OCI-LY3 (cell line): ENCODE data around the gene ADCY5.

Experiments used
- H2AFZ ChIP-seq: fragments of 200-600, 300-600 bp; shearing (Covaris generic); 2 replicates; pipeline ENCODE4 v1.6.0; 2014; ENCODE audit warnings: antibody characterized with exemption, low read depth, low read length
- H3K27ac ChIP-seq: fragments of 200-600, 300-600 bp; sonication (generic); 2 replicates; pipeline ENCODE4 v1.5.1; 2014; ENCODE audit warnings: mild to moderate bottlenecking, low read length, moderate library complexity, mixed read lengths
- H3K27me3 ChIP-seq: fragments of 200-600, 300-600 bp; sonication (generic); 2 replicates; pipeline ENCODE4 v1.6.1; 2014; ENCODE audit warnings: low read depth, low read length, mixed read lengths
- H3K36me3 ChIP-seq: fragments of 200-600, 300-600 bp; sonication (generic); replicated peaks from 2 replicates; pipeline ENCODE3; 2014; ENCODE audit warnings: low read depth, low read length, mixed read lengths
- H3K4me1 ChIP-seq: fragments of 300-600, 200-600 bp; sonication (generic); 2 replicates; pipeline ENCODE4 v1.6.1; 2014; ENCODE audit warnings: low read length, mixed read lengths
- H3K4me2 ChIP-seq: fragments of 200-600, 300-600 bp; sonication (generic); 2 replicates; pipeline ENCODE4 v1.6.1; 2014; ENCODE audit warnings: low read length, mixed read lengths
- H3K4me3 ChIP-seq: fragments of 300-600, 200-600 bp; sonication (generic); 2 replicates; pipeline ENCODE4 v1.5.1; 2014; ENCODE audit warnings: antibody characterized with exemption, mild to moderate bottlenecking, low read length, moderate library complexity
- H3K79me2 ChIP-seq: fragments of 300-600, 200-600 bp; shearing (Covaris generic); 2 replicates; pipeline ENCODE4 v1.6.1; 2014; ENCODE audit warnings: mild to moderate bottlenecking, low read length, mixed read lengths
- H3K9ac ChIP-seq: fragments of 300-600, 200-600 bp; shearing (Covaris generic); 2 replicates; pipeline ENCODE4 v1.6.0; 2014; ENCODE audit warnings: mild to moderate bottlenecking, low read length, moderate library complexity
- H3K9me3 ChIP-seq: fragments of 200-600, 300-600 bp; shearing (Covaris generic); 2 replicates; pipeline ENCODE4 v1.6.1; 2014; ENCODE audit warnings: low read length, mixed read lengths; ENCODE audit not compliant: insufficient read depth
- H4K20me1 ChIP-seq: fragments of 200-600, 300-600 bp; sonication (generic); 2 replicates; pipeline ENCODE4 v1.6.1; 2016; ENCODE audit warnings: low read length, mixed read lengths; ENCODE audit not compliant: insufficient read depth
- CTCF ChIP-seq: fragments of 200-600, 300-600 bp; sonication (generic); IDR thresholded peaks from 2 replicates; pipeline ENCODE4 v1.5.1; 2014; ENCODE audit warnings: antibody characterized with exemption, low read length, low read depth
- EZH2phosphoT487 ChIP-seq: fragments of 200-600 bp; shearing (Covaris generic); IDR thresholded peaks from 2 replicates; pipeline ENCODE4 v1.6.1; 2018; ENCODE audit warnings: antibody characterized with exemption, mixed run types, low read depth

Gene ADCY5

DNA sequence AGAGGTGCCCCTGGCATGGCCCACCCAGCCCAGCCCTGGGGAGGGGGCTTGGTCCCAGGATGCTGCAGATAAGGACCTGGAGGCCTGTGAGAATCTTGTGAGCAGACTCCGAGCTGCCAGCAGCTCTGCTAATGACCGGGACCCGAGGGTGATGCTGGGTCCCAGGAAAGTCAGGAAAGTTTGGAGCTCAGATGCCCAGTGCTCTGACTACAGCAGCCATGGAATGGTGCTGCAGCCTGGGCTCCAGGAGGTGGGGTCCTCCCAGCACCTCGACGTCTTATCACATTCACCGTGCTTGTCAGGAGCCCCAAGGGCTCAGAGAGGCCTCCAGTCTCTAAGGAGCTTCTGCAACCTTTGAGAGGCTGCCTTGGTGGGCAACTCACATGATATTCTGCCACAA lies 34.3 kb upstream of the ADCY5 start:
- H3K27me3 ChIP-seq: no peaks in the 10 kb centered on the region
- H2AFZ ChIP-seq: no peak overlapping the region
- H3K9ac ChIP-seq: no peak overlapping the region
- H4K20me1 ChIP-seq: no peaks in the 10 kb centered on the region
- H3K4me3 ChIP-seq: no peak overlapping the region
- peaks cover 11% of the 10 kb centered on the region for H3K4me1 ChIP-seq
- H3K79me2 ChIP-seq: no peaks in the 10 kb centered on the region
- H3K27ac ChIP-seq: no peak overlapping the region
- no peaks in the 10 kb centered on the region for H3K36me3 ChIP-seq
- no peak overlapping the region for H3K4me2 ChIP-seq
- TF ChIP-seq CTCF (no peak), EZH2phosphoT487 (no peak)
- H3K9me3 ChIP-seq: no peaks in the 10 kb centered on the region

GRCh38 chr3:123481722-123482457 lies 33.0 kb upstream of the ADCY5 start:
- H3K27me3 ChIP-seq: no peaks in the 10 kb centered on the region
- peaks cover 11% of the 10 kb centered on the region for H3K4me1 ChIP-seq
- TF ChIP-seq CTCF (no peak), EZH2phosphoT487 (no peak)

DNA sequence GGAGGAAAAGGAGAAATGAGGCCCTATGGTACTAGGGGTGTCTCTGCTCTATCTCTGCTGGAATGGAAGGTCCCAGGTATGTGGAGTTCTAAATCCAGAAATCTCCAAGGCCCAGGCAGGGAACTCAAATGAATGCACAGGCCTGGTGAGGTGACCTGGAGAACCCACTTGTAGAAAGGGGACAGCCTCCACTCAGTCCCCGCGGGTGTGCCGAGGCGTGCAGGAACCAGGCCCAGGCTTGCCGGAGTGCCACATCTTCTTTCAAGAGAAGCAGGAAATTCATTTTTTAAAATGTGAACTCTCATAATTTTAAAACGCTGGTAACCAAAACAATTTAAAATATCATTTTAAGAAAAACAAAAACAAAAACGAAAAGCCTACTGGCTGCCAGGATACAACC lies 32.2 kb upstream of the ADCY5 start:
- TF ChIP-seq EZH2phosphoT487 (no peak), CTCF (no peak)
- Histone ChIP-seq H3K4me3 (no peak overlapping the region), H4K20me1 (no peaks in the 10 kb centered on the region), H3K36me3 (no peaks in the 10 kb centered on the region), H3K4me2 (no peak overlapping the region), H3K27me3 (no peaks in the 10 kb centered on the region), H2AFZ (no peak overlapping the region), H3K79me2 (no peaks in the 10 kb centered on the region), H3K9me3 (no peaks in the 10 kb centered on the region), H3K9ac (no peak overlapping the region), H3K4me1 (peaks cover 11% of the 10 kb centered on the region), H3K27ac (no peak overlapping the region)

More at GRCh38 chr3:123481722-123482457, 33.0 kb upstream of the ADCY5 start:
- Histone ChIP-seq H3K9ac (no peak overlapping the region), H3K79me2 (no peaks in the 10 kb centered on the region), H2AFZ (no peak overlapping the region), H3K4me2 (no peak overlapping the region), H3K9me3 (no peaks in the 10 kb centered on the region), H3K27ac (no peak overlapping the region), H4K20me1 (no peaks in the 10 kb centered on the region), H3K4me3 (no peak overlapping the region), H3K36me3 (no peaks in the 10 kb centered on the region)

- H3K79me2 ChIP-seq: no peaks in the 10 kb centered on the region
Measured at GRCh38 chr3:123480428-123480827, 31.5 kb upstream of the ADCY5 start.

More at GRCh38 chr3:123480428-123480827, 31.5 kb upstream of the ADCY5 start:
- H3K4me1 ChIP-seq: peaks cover 11% of the 10 kb centered on the region
- H3K9me3 ChIP-seq: no peaks in the 10 kb centered on the region
- no peak overlapping the region for H3K4me3 ChIP-seq
- H2AFZ ChIP-seq: no peak overlapping the region
- no peaks in the 10 kb centered on the region for H4K20me1 ChIP-seq
- no peak overlapping the region for H3K9ac ChIP-seq
- H3K4me2 ChIP-seq: peak overlapping the region; percentile 24
- H3K27ac ChIP-seq: no peak overlapping the region
- H3K36me3 ChIP-seq: no peaks in the 10 kb centered on the region
- TF ChIP-seq CTCF (no peak), EZH2phosphoT487 (no peak)
- peaks cover 4% of the 10 kb centered on the region; the same call in 1 of the 2 replicates for H3K27me3 ChIP-seq
